Endothelial cell (in vitro differentiated cells): ENCODE data around the gene GBX2. TPM values are rescaled to one million over a fixed set of nuclear protein-coding genes. Genes with fewer than 3 reads are reported as not detected.

Experiments used
- DNase-seq: peaks from one replicate; pipeline ENCODE4 v3.0.0; 2021; ENCODE audit warnings: low spot score
- H3K27ac Mint-ChIP-seq: one replicate; pipeline ENCODE4 v1.8.0; 2021; ENCODE audit warnings: mixed read lengths, inconsistent platforms; ENCODE audit not compliant: unreplicated experiment
- H3K27me3 Mint-ChIP-seq: one replicate; pipeline ENCODE4 v1.8.0; 2021; ENCODE audit warnings: mild to moderate bottlenecking, moderate library complexity, mixed read lengths, inconsistent platforms; ENCODE audit not compliant: unreplicated experiment
- H3K36me3 Mint-ChIP-seq: one replicate; pipeline ENCODE4 v1.8.0; 2021; ENCODE audit warnings: mild to moderate bottlenecking, low read depth, mixed read lengths, inconsistent platforms; ENCODE audit not compliant: unreplicated experiment
- H3K4me1 Mint-ChIP-seq: one replicate; pipeline ENCODE4 v1.8.0; 2021; ENCODE audit warnings: mild to moderate bottlenecking, mixed read lengths, inconsistent platforms; ENCODE audit not compliant: unreplicated experiment
- H3K4me3 Mint-ChIP-seq: one replicate; pipeline ENCODE4 v1.8.0; 2021; ENCODE audit warnings: mild to moderate bottlenecking, mixed read lengths, inconsistent platforms; ENCODE audit not compliant: unreplicated experiment
- H3K9me3 Mint-ChIP-seq: one replicate; pipeline ENCODE4 v1.8.0; 2021; ENCODE audit warnings: mixed read lengths, inconsistent platforms; ENCODE audit not compliant: unreplicated experiment
- CTCF ChIP-seq: fragments of 200-600 bp; sonication (generic); IDR thresholded peaks from one replicate; pipeline ENCODE4 v1.5.0; 2021; ENCODE audit warnings: antibody characterized with exemption; ENCODE audit not compliant: unreplicated experiment
- total RNA-seq: library from RNA; stranded (reverse); fragmentation: NEBNext Ultra II Directional; extraction: Animal tissue kit (Norgen Biotek cat#: 25700); gene quantifications from one replicate; pipeline ENCODE4 v1.2.1, GENCODE V29; 2021; ENCODE audit not compliant: unreplicated experiment

The GBX2 gene
- total RNA-seq, 1 donor from 2014 or later, result 3.5 TPM

GRCh38 chr2:236163471-236164200 lies 4.5 kb downstream of the GBX2 start:
- no peaks in the 10 kb centered on the region for H3K9me3 Mint-ChIP-seq
- no peak overlapping the region for H3K4me3 Mint-ChIP-seq
- peaks cover 38% of the 10 kb centered on the region for H3K27me3 Mint-ChIP-seq
- DNase-seq, result no peak
- peaks cover 19% of the 10 kb centered on the region for H3K4me1 Mint-ChIP-seq
- no peak for TF ChIP-seq CTCF
- no peak overlapping the region for H3K27ac Mint-ChIP-seq
- H3K36me3 Mint-ChIP-seq, result peaks cover 7% of the 10 kb centered on the region

- TF ChIP-seq CTCF, result no peak
Measured at GRCh38 chr2:236162882-236163470, 5.2 kb downstream of the GBX2 start.

GRCh38 chr2:236162031-236162845 lies 5.9 kb downstream of the GBX2 start:
- no peak overlapping the region for H3K27ac Mint-ChIP-seq
- no peak for TF ChIP-seq CTCF
- DNase-seq, result no peak
- H3K4me1 Mint-ChIP-seq, result peaks cover 19% of the 10 kb centered on the region
- H3K36me3 Mint-ChIP-seq, result peaks cover 7% of the 10 kb centered on the region
- no peaks in the 10 kb centered on the region for H3K9me3 Mint-ChIP-seq
- peaks cover 45% of the 10 kb centered on the region for H3K27me3 Mint-ChIP-seq
- peak overlapping the region; percentile 67 for H3K4me3 Mint-ChIP-seq

More at GRCh38 chr2:236162882-236163470, 5.2 kb downstream of the GBX2 start:
- Mint-ChIP-seq H3K36me3 (peaks cover 7% of the 10 kb centered on the region), H3K27ac (no peak overlapping the region), H3K4me1 (peaks cover 19% of the 10 kb centered on the region), H3K9me3 (no peaks in the 10 kb centered on the region), H3K27me3 (peaks cover 41% of the 10 kb centered on the region), H3K4me3 (peak overlapping the region; percentile 67)
- no peak for DNase-seq

- peaks cover 40% of the 10 kb centered on the region for H3K27me3 Mint-ChIP-seq
- H3K4me3 Mint-ChIP-seq, result no peak overlapping the region
- H3K27ac Mint-ChIP-seq, result no peak overlapping the region
- H3K4me1 Mint-ChIP-seq, result peaks cover 14% of the 10 kb centered on the region
- H3K9me3 Mint-ChIP-seq, result no peaks in the 10 kb centered on the region
- TF ChIP-seq CTCF, result no peak
- H3K36me3 Mint-ChIP-seq, result peaks cover 4% of the 10 kb centered on the region
- no peak for DNase-seq
Measured at GRCh38 chr2:236161531-236161930, 6.7 kb downstream of the GBX2 start.

GRCh38 chr2:236161082-236161462 lies 7.1 kb downstream of the GBX2 start:
- no peak for TF ChIP-seq CTCF

More at GRCh38 chr2:236161082-236161462, 7.1 kb downstream of the GBX2 start:
- Mint-ChIP-seq H3K27me3 (peaks cover 37% of the 10 kb centered on the region), H3K9me3 (no peaks in the 10 kb centered on the region), H3K4me1 (peaks cover 10% of the 10 kb centered on the region), H3K27ac (no peak overlapping the region), H3K36me3 (peaks cover 4% of the 10 kb centered on the region), H3K4me3 (no peak overlapping the region)
- DNase-seq, result no peak
